Gastrocnemius medialis (tissue), 4 donors: ENCODE results near the gene NKX1-1.

ENCODE experiments used
- CTCF ChIP-seq, 5 experiments: fragments of 450-650 bp in 3 of 5; fragments of 200-600 bp in 2 of 5; sonication (generic) in 2 of 5; IDR thresholded peaks in 4 of 5; conservative IDR thresholded peaks in 1 of 5; 1 replicate in 4 of 5; 2 replicates in 1 of 5; pipeline ENCODE4 v1.5.1; 2016 to 2019; ENCODE audit warnings: antibody characterized with exemption in 5 of 5, mild to moderate bottlenecking in 3 of 5, moderate library complexity in 3 of 5
- POLR2A ChIP-seq, 2 donors: fragments of 450-650 bp; IDR thresholded peaks; one replicate each; pipeline ENCODE4 v1.6.1; 2017; ENCODE audit warnings: antibody characterized with exemption in 2 of 2, mild to moderate bottlenecking in 2 of 2, moderate library complexity in 2 of 2

- no peak for TF ChIP-seq CTCF (IDR thresholded peaks at IDR 0.05 in 4 of 5, conservative IDR thresholded peaks at IDR 0.05 in 1 of 5)
- no peak for TF ChIP-seq POLR2A (IDR thresholded peaks at IDR 0.05)
Observed at GRCh38 chr4:1405254-1405635, 997 bp downstream of the NKX1-1 start.
